Endodermal cell (in vitro differentiated cells): ENCODE measurements around the gene CREB3L2. TPM values are rescaled to one million over a fixed set of nuclear protein-coding genes. Genes with fewer than 3 reads are reported as not detected.

Source experiments
- DNase-seq: peaks from one replicate; pipeline ENCODE4 v3.0.0-alpha.2; 2017
- H3K27ac ChIP-seq: 2 replicates; pipeline ENCODE4 v1.5.1; 2013; ENCODE audit warnings: mild to moderate bottlenecking, low read depth, low read length, moderate library complexity
- H3K27me3 ChIP-seq: 2 replicates; pipeline ENCODE4 v1.6.1; 2013; ENCODE audit warnings: mild to moderate bottlenecking, low read length, moderate library complexity; ENCODE audit not compliant: insufficient read depth, control insufficient read depth, poor library complexity, severe bottlenecking
- H3K36me3 ChIP-seq: 2 replicates; pipeline ENCODE4 v1.7.0; 2013; ENCODE audit warnings: mild to moderate bottlenecking, low read length, moderate library complexity; ENCODE audit not compliant: control insufficient read depth, insufficient read depth
- H3K4me1 ChIP-seq: one replicate; pipeline ENCODE4 v1.7.0; 2013; ENCODE audit warnings: low read length; ENCODE audit not compliant: control insufficient read depth, insufficient read depth
- H3K4me3 ChIP-seq: 2 replicates; pipeline ENCODE4 v1.5.1; 2013; ENCODE audit warnings: mild to moderate bottlenecking, low read length, moderate library complexity
- H3K9ac ChIP-seq: 2 replicates; pipeline ENCODE4 v1.6.1; 2013; ENCODE audit warnings: mild to moderate bottlenecking, low read length, moderate library complexity; ENCODE audit not compliant: poor library complexity, severe bottlenecking; ENCODE audit errors: extremely low read depth
- H3K9me3 ChIP-seq: 2 replicates; pipeline ENCODE4 v1.6.1; 2013; ENCODE audit warnings: mild to moderate bottlenecking, low read length, moderate library complexity; ENCODE audit not compliant: control insufficient read depth
- H3K27ac Mint-ChIP-seq: 2 replicates; pipeline ENCODE4 v1.8.0; 2020; ENCODE audit warnings: mixed read lengths
- H3K27me3 Mint-ChIP-seq: 2 replicates; pipeline ENCODE4 v1.8.0; 2021; ENCODE audit warnings: mild to moderate bottlenecking, mixed read lengths; ENCODE audit not compliant: insufficient read depth
- H3K36me3 Mint-ChIP-seq: 2 replicates; pipeline ENCODE4 v1.8.0; 2020; ENCODE audit warnings: low read depth, mixed read lengths
- H3K4me1 Mint-ChIP-seq: 2 replicates; pipeline ENCODE4 v1.8.0; 2020; ENCODE audit warnings: mixed read lengths
- H3K4me3 Mint-ChIP-seq: 2 replicates; pipeline ENCODE4 v1.8.0; 2020; ENCODE audit warnings: mild to moderate bottlenecking, moderate library complexity, mixed read lengths
- H3K9me3 Mint-ChIP-seq: 2 replicates; pipeline ENCODE4 v1.8.0; 2020; ENCODE audit warnings: mild to moderate bottlenecking, mixed read lengths
- CTCF ChIP-seq: fragments of 200-600 bp; sonication (generic); conservative IDR thresholded peaks from 2 replicates; pipeline ENCODE4 v1.5.0; 2021; ENCODE audit warnings: antibody characterized with exemption, mild to moderate bottlenecking
- WGBS, 2 experiments: methylation state at CpG; one replicate each; pipeline versions ENCODE4 v1.1.5 to v1.1.7; 2013; ENCODE audit warnings: missing lambda C conversion rate in 2 of 2, mixed read lengths in 1 of 2; ENCODE audit not compliant: insufficient coverage in 1 of 2, insufficient read length in 1 of 2; 5-methylcytosine and 5-hydroxymethylcytosine counted together
- total RNA-seq, 2 donors: library from RNA; stranded (reverse); fragmentation: NEBNext Ultra II Directional in 1 of 2; extraction: Animal tissue kit (Norgen Biotek cat#: 25700) in 1 of 2; gene quantifications; 2 replicates in 1 of 2; 3 replicates in 1 of 2; pipeline ENCODE4 v1.2.1, GENCODE V29; 2021

Gene CREB3L2
- total RNA-seq, 2 donors from 2014 or later: 48.2 to 80.2 TPM

GRCh38 chr7:138030679-138031351, 28.9 kb upstream of the CREB3L2 start:
- Histone ChIP-seq H3K27me3 (no peaks in the 10 kb centered on the region), H3K4me3 (no peak overlapping the region), H3K4me1 (no peaks in the 10 kb centered on the region), H3K36me3 (no peaks in the 10 kb centered on the region), H3K9me3 (peaks cover 81% of the 10 kb centered on the region), H3K27ac (no peak overlapping the region), H3K9ac (no peak overlapping the region)
- 88 to 94% methylated on average over 6 to 7 of the region's 7 CpGs for WGBS, 2 experiments
- H3K36me3 Mint-ChIP-seq: peaks cover 17% of the 10 kb centered on the region
- H3K9me3 Mint-ChIP-seq: peaks cover 75% of the 10 kb centered on the region
- peaks cover 22% of the 10 kb centered on the region for H3K4me1 Mint-ChIP-seq
- no peaks in the 10 kb centered on the region for H3K27me3 Mint-ChIP-seq
- no peak for DNase-seq
- no peak overlapping the region for H3K4me3 Mint-ChIP-seq
- no peak for TF ChIP-seq CTCF
- H3K27ac Mint-ChIP-seq: peak overlapping the region; percentile 71

- no CpG with 5 or more reads among the region's 2 CpGs for WGBS, 2 experiments
- Histone ChIP-seq H3K9ac (peak overlapping the region; percentile 11), H3K27ac (no peak overlapping the region), H3K4me3 (no peak overlapping the region), H3K27me3 (no peaks in the 10 kb centered on the region), H3K4me1 (no peaks in the 10 kb centered on the region), H3K36me3 (no peaks in the 10 kb centered on the region), H3K9me3 (peaks cover 84% of the 10 kb centered on the region)
- DNase-seq: no peak
- no peaks in the 10 kb centered on the region for H3K27me3 Mint-ChIP-seq
- peak overlapping the region; percentile 71 for H3K27ac Mint-ChIP-seq
- no peak for TF ChIP-seq CTCF
- peaks cover 22% of the 10 kb centered on the region for H3K4me1 Mint-ChIP-seq
- H3K9me3 Mint-ChIP-seq: peaks cover 77% of the 10 kb centered on the region
- H3K36me3 Mint-ChIP-seq: peaks cover 18% of the 10 kb centered on the region
- H3K4me3 Mint-ChIP-seq: no peak overlapping the region
These were observed 28.1 kb upstream of the CREB3L2 start for GRCh38 chr7:138029941-138030340.

- Histone ChIP-seq H3K4me3 (peak overlapping the region; percentile 50), H3K9me3 (peaks cover 84% of the 10 kb centered on the region), H3K36me3 (no peaks in the 10 kb centered on the region), H3K27ac (no peak overlapping the region), H3K9ac (no peak overlapping the region), H3K27me3 (no peaks in the 10 kb centered on the region), H3K4me1 (no peaks in the 10 kb centered on the region)
- peaks cover 74% of the 10 kb centered on the region for H3K9me3 Mint-ChIP-seq
- peaks cover 22% of the 10 kb centered on the region for H3K4me1 Mint-ChIP-seq
- WGBS, 2 experiments: 83 to 91% methylated on average over 2 to 4 of the region's 4 CpGs
- no peak for TF ChIP-seq CTCF
- no peak overlapping the region for H3K4me3 Mint-ChIP-seq
- no peak for DNase-seq
- peak overlapping the region; percentile 78 for H3K27ac Mint-ChIP-seq
- peaks cover 18% of the 10 kb centered on the region for H3K36me3 Mint-ChIP-seq
- no peaks in the 10 kb centered on the region for H3K27me3 Mint-ChIP-seq
These were observed 27.2 kb upstream of the CREB3L2 start for GRCh38 chr7:138029126-138029525.
